B cell (primary cell): ENCODE data around the gene RBM34. TPM values are rescaled to one million over a fixed set of nuclear protein-coding genes. Genes with fewer than 3 reads are reported as not detected.

Source experiments
- ATAC-seq: fragments of 200-7000 bp; cut with Tn5 transposase; one replicate; pipeline ENCODE4 v1.10.0; 2021; ENCODE audit warnings: low read depth, mild to moderate bottlenecking, moderate number of reproducible peaks, moderate library complexity
- CTCF ChIA-PET: fragments of 350-600 bp; sonication (Branson Sonifier 250); formaldehyde crosslinking; loops from one replicate; lab custom pipeline; 2021; ENCODE audit warnings: antibody characterized with exemption, inconsistent platforms; lab: Charles Lee
- POLR2A ChIA-PET: fragments of 350-600 bp; sonication (Branson Sonifier 250); formaldehyde crosslinking; loops from one replicate; lab custom pipeline; 2021; ENCODE audit warnings: antibody characterized with exemption; lab: Charles Lee
- DNase-seq: peaks from one replicate; pipeline ENCODE4 v3.0.0; 2013
- H2AFZ ChIP-seq: 2 replicates; pipeline ENCODE4 v1.6.1; 2012; ENCODE audit warnings: mild to moderate bottlenecking, low read depth, low read length; ENCODE audit not compliant: insufficient read depth, poor library complexity, severe bottlenecking
- H3K27ac ChIP-seq, 2 donors: 1 replicate in 1 of 2; 2 replicates in 1 of 2; pipeline ENCODE4 v1.5.1; 2012 to 2013; ENCODE audit warnings: low read length in 2 of 2, mild to moderate bottlenecking in 2 of 2, moderate library complexity in 1 of 2
- H3K27me3 ChIP-seq, 4 experiments: fragments of 200-600 bp in 1 of 4; sonication (generic) in 1 of 4; replicated peaks in 1 of 4; 1 replicate in 2 of 4; 2 replicates in 2 of 4; pipeline versions ENCODE4 v1.6.1 to v1.7.0; 2013 to 2016; ENCODE audit warnings: low read length in 3 of 4, mild to moderate bottlenecking in 2 of 4, mixed read lengths in 1 of 4, moderate library complexity in 1 of 4; ENCODE audit not compliant: insufficient read depth in 4 of 4, control insufficient read depth in 3 of 4; ENCODE audit errors: control extremely low read depth in 1 of 4
- H3K36me3 ChIP-seq, 2 experiments: replicated peaks in 1 of 2; 1 replicate in 1 of 2; 2 replicates in 1 of 2; pipeline versions ENCODE4 v1.6.1 to v1.7.1; 2013; ENCODE audit warnings: low read length in 1 of 2; ENCODE audit not compliant: insufficient read depth in 2 of 2, control insufficient read depth in 1 of 2; ENCODE audit errors: control extremely low read depth in 1 of 2, extremely low read depth in 1 of 2
- H3K4me1 ChIP-seq, 2 donors: fragments of 200-600 bp in 1 of 2; sonication (generic) in 1 of 2; 1 replicate in 1 of 2; 2 replicates in 1 of 2; pipeline versions ENCODE4 v1.5.1 to v1.6.1; 2013 to 2017; ENCODE audit warnings: low read length in 2 of 2; ENCODE audit not compliant: control insufficient read depth in 2 of 2, insufficient read depth in 2 of 2
- H3K4me2 ChIP-seq: replicated peaks from 2 replicates; pipeline ENCODE3; 2012; ENCODE audit warnings: mild to moderate bottlenecking, low read depth, low read length; ENCODE audit not compliant: poor library complexity, severe bottlenecking
- H3K4me3 ChIP-seq, 5 experiments: fragments of 200-600 bp in 1 of 5; sonication (generic) in 1 of 5; 1 replicate in 3 of 5; 2 replicates in 2 of 5; pipeline versions ENCODE4 v1.5.1 to v1.7.0; 2011 to 2016; ENCODE audit warnings: low read length in 4 of 5, mild to moderate bottlenecking in 4 of 5, low read depth in 2 of 5, control low read depth in 1 of 5, moderate library complexity in 1 of 5; ENCODE audit not compliant: insufficient read depth in 1 of 5; ENCODE audit errors: control extremely low read depth in 1 of 5, extremely low read depth in 1 of 5
- H3K79me2 ChIP-seq: fragments of 200-600 bp; sonication (generic); one replicate; pipeline ENCODE4 v1.6.0; 2016; ENCODE audit warnings: low read length; ENCODE audit not compliant: control insufficient read depth, insufficient read depth
- H3K9ac ChIP-seq: fragments of 200-600 bp; sonication (generic); 2 replicates; pipeline ENCODE4 v1.6.1; 2017; ENCODE audit warnings: mild to moderate bottlenecking, low read length, moderate library complexity
- H3K9me3 ChIP-seq, 3 donors: one replicate each; pipeline versions ENCODE4 v1.6.1 to v1.7.1; 2013; ENCODE audit warnings: low read length in 2 of 3; ENCODE audit not compliant: control insufficient read depth in 2 of 3, insufficient read depth in 1 of 3; ENCODE audit errors: control extremely low read depth in 1 of 3
- H4K20me1 ChIP-seq: 2 replicates; pipeline ENCODE4 v1.6.0; 2012; ENCODE audit warnings: mild to moderate bottlenecking, low read length; ENCODE audit not compliant: insufficient read depth, control insufficient read depth, poor library complexity, severe bottlenecking
- H3K27ac Mint-ChIP-seq: one replicate; pipeline ENCODE4 v1.8.0; 2021; ENCODE audit warnings: mixed read lengths
- H3K27me3 Mint-ChIP-seq: one replicate; pipeline ENCODE4 v1.8.0; 2021; ENCODE audit warnings: mixed read lengths
- H3K4me1 Mint-ChIP-seq: one replicate; pipeline ENCODE4 v1.8.0; 2021; ENCODE audit warnings: mixed read lengths
- H3K4me3 Mint-ChIP-seq: one replicate; pipeline ENCODE4 v1.8.0; 2021; ENCODE audit warnings: mixed read lengths
- H3K9me3 Mint-ChIP-seq: one replicate; pipeline ENCODE4 v1.8.0; 2022; ENCODE audit warnings: mixed read lengths; ENCODE audit not compliant: insufficient read depth
- CTCF ChIP-seq: fragments of 200-600 bp; IDR thresholded peaks from one replicate; pipeline ENCODE4 v1.8.0; 2022; ENCODE audit warnings: antibody characterized with exemption, mild to moderate bottlenecking
- EZH2 ChIP-seq: IDR thresholded peaks from 2 replicates; pipeline ENCODE4 v1.6.1; 2012; ENCODE audit warnings: borderline replicate concordance, low read depth, mild to moderate bottlenecking, moderate library complexity, low read length; ENCODE audit not compliant: insufficient read depth, poor library complexity, severe bottlenecking
- WGBS: methylation state at CpG from one replicate; pipeline ENCODE4 v1.1.5; 2013; ENCODE audit warnings: missing lambda C conversion rate; ENCODE audit not compliant: insufficient coverage; 5-methylcytosine and 5-hydroxymethylcytosine counted together
- intact Hi-C: fragments of 100-400 bp; cut with micrococcal nuclease; formaldehyde crosslinking; loops from one replicate; pipeline ENCODE4 v1.10.0; 2022
- polyA plus RNA-seq: library from polyadenylated mRNA; depleted of rRNA; stranded (reverse); fragments of >200 nt; gene quantifications from 2 replicates; pipeline ENCODE4 v1.2.3, GENCODE V29; 2012
- total RNA-seq, 2 donors: library from RNA; stranded (reverse); fragments of 120-200 nt in 1 of 2; gene quantifications; 1 replicate in 1 of 2; 2 replicates in 1 of 2; pipeline versions ENCODE4 v1.2.3 to v1.2.4, GENCODE V29; 2013 to 2022

The RBM34 gene
- total and polyA plus RNA-seq, 2 donors (not counting 1 experiment from before 2014, with no cell fraction given), result 24.4 to 131 TPM

DNA sequence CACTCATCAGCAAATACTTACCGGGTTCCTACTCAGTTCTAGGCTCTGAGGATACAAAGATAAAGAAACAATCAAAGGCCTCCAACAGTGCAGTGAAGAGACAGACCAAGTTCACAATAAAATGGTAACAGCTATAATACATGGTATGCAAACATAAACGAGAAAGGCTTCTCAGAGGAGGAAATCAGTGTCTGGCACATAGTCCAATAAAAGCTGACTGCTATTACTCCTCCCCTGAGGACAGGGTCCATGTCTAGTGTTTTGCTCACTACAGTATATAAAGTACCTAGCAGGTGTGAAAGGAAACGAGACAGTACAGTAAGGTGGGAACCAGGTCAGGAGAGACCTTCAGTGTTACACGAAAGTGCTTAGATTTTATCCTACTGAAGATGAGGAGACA is 4.3 kb downstream of the RBM34 start:
- POLR2A ChIA-PET, result interaction anchor here (1.1 kb wide), 1 partner anchor 10 kb away, joined by 3 read pairs; no protein-coding TSS in a partner anchor
- no peaks in the 10 kb centered on the region for H3K9me3 Mint-ChIP-seq
- 88% methylated on average over 1 of the region's 4 CpGs for WGBS

More for the DNA sequence above, 4.3 kb downstream of the RBM34 start:
- Histone ChIP-seq H3K36me3 (peaks cover 13 to 49% of the 10 kb centered on the region in 2 experiments), H2AFZ (no peak overlapping the region), H3K9me3 (no peaks in the 10 kb centered on the region), H3K4me2 (no peak overlapping the region), H3K27me3 (no peaks in the 10 kb centered on the region), H3K79me2 (peaks cover 66% of the 10 kb centered on the region), H3K27ac (no peak overlapping the region), H3K4me1 (peaks cover 11 to 17% of the 10 kb centered on the region in 2 donors), H3K9ac (no peak overlapping the region), H4K20me1 (peaks cover 9% of the 10 kb centered on the region), H3K4me3 (no peak overlapping the region)
- Mint-ChIP-seq H3K27me3 (no peaks in the 10 kb centered on the region), H3K4me3 (no peak overlapping the region), H3K4me1 (peaks cover 16% of the 10 kb centered on the region), H3K27ac (no peak overlapping the region)
- ATAC-seq, result no peak
- intact Hi-C loops, result no loop called here
- CTCF ChIA-PET, result interaction anchor here (0.7 to 1.5 kb wide), 3 partner anchors 11 to 260 kb away, joined by 3 to 4 read pairs (median 3); no protein-coding TSS in a partner anchor
- DNase-seq, result no peak
- TF ChIP-seq EZH2, result no peak
- no peak for TF ChIP-seq CTCF
